Transverse colon (tissue), 4 donors: ENCODE data around the gene FOXP4. TPM values are rescaled to one million over a fixed set of nuclear protein-coding genes. Genes with fewer than 3 reads are reported as not detected.

ENCODE experiments used
- DNase-seq: peaks from one replicate; pipeline ENCODE4 v3.0.0-alpha.2; 2019
- H3K27ac ChIP-seq, 4 donors: fragments of 200-600 bp; sonication (generic); 2 replicates each; pipeline ENCODE4 v1.5.1; 2016 to 2018; ENCODE audit warnings: inconsistent platforms in 4 of 4
- H3K27me3 ChIP-seq: fragments of 200-600 bp; sonication (generic); 2 replicates; pipeline ENCODE4 v1.5.1; 2017; ENCODE audit warnings: inconsistent platforms
- H3K36me3 ChIP-seq, 4 donors: fragments of 200-600 bp; sonication (generic); 2 replicates each; pipeline ENCODE4 v1.5.1; 2017 to 2019; ENCODE audit warnings: inconsistent platforms in 4 of 4
- H3K4me1 ChIP-seq, 4 donors: fragments of 200-600 bp; sonication (generic); 2 replicates each; pipeline ENCODE4 v1.5.1; 2017 to 2020; ENCODE audit warnings: inconsistent platforms in 4 of 4
- H3K4me3 ChIP-seq, 4 donors: fragments of 200-600 bp; sonication (generic); 1 replicate in 1 of 4; 2 replicates in 3 of 4; pipeline versions ENCODE4 v1.5.1 to v1.6.1; 2017 to 2019; ENCODE audit warnings: inconsistent platforms in 4 of 4
- H3K9me3 ChIP-seq, 2 donors: fragments of 200-600 bp; sonication (generic); 2 replicates each; pipeline ENCODE4 v1.5.1; 2017 to 2019; ENCODE audit warnings: inconsistent platforms in 2 of 2
- CTCF ChIP-seq, 5 experiments: fragments of 200-600 bp in 3 of 5; fragments of 450-650 bp in 2 of 5; sonication (generic) in 3 of 5; IDR thresholded peaks; 1 replicate in 2 of 5; 2 replicates in 3 of 5; pipeline ENCODE4 v1.5.1; 2016 to 2017; ENCODE audit warnings: antibody characterized with exemption in 5 of 5, inconsistent platforms in 3 of 5, mild to moderate bottlenecking in 2 of 5, moderate library complexity in 1 of 5
- EP300 ChIP-seq: sonication (generic); formaldehyde crosslinking; IDR thresholded peaks from one replicate; pipeline ENCODE4 v1.6.1; 2017; ENCODE audit warnings: antibody characterized with exemption, low read depth
- POLR2A ChIP-seq: fragments of 450-650 bp; IDR thresholded peaks from one replicate; pipeline ENCODE4 v1.6.1; 2016; ENCODE audit warnings: antibody characterized with exemption, mild to moderate bottlenecking, moderate library complexity
- POLR2AphosphoS5 ChIP-seq, 3 donors: sonication (generic); formaldehyde crosslinking; IDR thresholded peaks; one replicate each; pipeline ENCODE4 v1.6.1; 2016; ENCODE audit warnings: antibody characterized with exemption in 3 of 3
- WGBS, 2 donors: methylation state at CpG; one replicate each; pipeline ENCODE4 v1.1.5; 2018; ENCODE audit warnings: low coverage in 1 of 2; 5-methylcytosine and 5-hydroxymethylcytosine counted together
- in situ Hi-C, 4 donors: fragments of 200-750 bp; cut with MboI; loops; one replicate each; pipeline versions ENCODE4 v1.15.0 to v1.15.1; 2017; ENCODE audit warnings: low sequenced_read_pairs in 3 of 4, low pct_ligation_motif_present in 1 of 4, low pct_unique_long_range_greater_than_20kb in 1 of 4
- intact Hi-C: fragments of 100-400 bp; cut with DNase I; formaldehyde crosslinking; loops from one replicate; pipeline ENCODE4 v1.15.1; 2023; ENCODE audit warnings: low total_unique reads
- total RNA-seq, 4 donors: library from RNA; depleted of rRNA; stranded (reverse); fragments of >200 nt; gene quantifications; one replicate each; pipeline ENCODE4 v1.1.0, GENCODE V29; 2016

FOXP4 gene
- total RNA-seq, 4 donors from 2014 or later: 13.8 to 45.6 (median 17.2) TPM

- H3K36me3 ChIP-seq: peaks cover 0 to 5% (median 0%) of the 10 kb centered on the region in 4 donors
- H3K27ac ChIP-seq: no peak overlapping the region
- H3K9me3 ChIP-seq: no peaks in the 10 kb centered on the region
- no peak for DNase-seq
- intact Hi-C loops: loop anchor here (5.0 kb wide), 1 partner anchor 233 kb away; no protein-coding TSS in a partner anchor
- H3K4me1 ChIP-seq: peaks cover 16 to 20% (median 18%) of the 10 kb centered on the region in 4 donors
- in situ Hi-C loops: loop anchor here (5.0 to 25.0 kb wide), 8 partner anchors 75 to 235 kb away; no protein-coding TSS in a partner anchor
- WGBS, 2 donors: 66 to 89% methylated on average over 3 to 14 of the region's 14 CpGs
- no peaks in the 10 kb centered on the region for H3K27me3 ChIP-seq
- no peak overlapping the region for H3K4me3 ChIP-seq
- no peak for TF ChIP-seq POLR2AphosphoS5 (IDR thresholded peaks at IDR 0.05)
- TF ChIP-seq EP300: no peak
Measured at GRCh38 chr6:41599852-41600445, 53.8 kb downstream of the FOXP4 start.

- no peak for DNase-seq
- H3K36me3 ChIP-seq: peaks cover 0 to 5% (median 0%) of the 10 kb centered on the region in 4 donors
Measured at GRCh38 chr6:41600499-41601247, 54.5 kb downstream of the FOXP4 start.

GRCh38 chr6:41601248-41601549 lies 55.0 kb downstream of the FOXP4 start:
- DNase-seq: no peak
- no peaks in the 10 kb centered on the region for H3K27me3 ChIP-seq
- no peaks in the 10 kb centered on the region for H3K9me3 ChIP-seq
- H3K4me3 ChIP-seq: no peak overlapping the region
- TF ChIP-seq CTCF (IDR thresholded peaks at IDR 0.05): no peak
- 93 to 100% methylated on average over 2 to 6 of the region's 6 CpGs for WGBS, 2 donors
- intact Hi-C loops (loop anchor here (5.0 kb wide), 1 partner anchor 234 kb away; no protein-coding TSS in a partner anchor), in situ Hi-C loops (loop anchor here in 2 of 4 donors (5.0 to 10.0 kb wide), 2 partner anchors 84 to 86 kb away; no protein-coding TSS in a partner anchor)
- peak overlapping the region in 2 of 4 donors; percentile 60 to 75 for H3K27ac ChIP-seq
- H3K36me3 ChIP-seq: peaks cover 0 to 5% (median 0%) of the 10 kb centered on the region in 4 donors
- peaks cover 16 to 20% (median 18%) of the 10 kb centered on the region in 4 donors for H3K4me1 ChIP-seq

More at GRCh38 chr6:41600499-41601247, 54.5 kb downstream of the FOXP4 start:
- no peaks in the 10 kb centered on the region for H3K9me3 ChIP-seq
- peaks cover 16 to 20% (median 18%) of the 10 kb centered on the region in 4 donors for H3K4me1 ChIP-seq
- intact Hi-C loops (loop anchor here (5.0 kb wide), 1 partner anchor 233 kb away; no protein-coding TSS in a partner anchor), in situ Hi-C loops (loop anchor here in 2 of 4 donors (5.0 to 10.0 kb wide), 2 partner anchors 84 to 87 kb away; no protein-coding TSS in a partner anchor)
- H3K27me3 ChIP-seq: no peaks in the 10 kb centered on the region
- WGBS, 2 donors: 85% methylated on average over 22 of the region's 22 CpGs; no CpG with 5 or more reads in 1 of the 2 donors
- H3K4me3 ChIP-seq: no peak overlapping the region
- H3K27ac ChIP-seq: no peak overlapping the region
- TF ChIP-seq CTCF (IDR thresholded peaks at IDR 0.05) (no peak), POLR2A (no peak), POLR2AphosphoS5 (IDR thresholded peaks at IDR 0.05) (no peak), EP300 (no peak)

- intact Hi-C loops (loop anchor here (5.0 kb wide), 1 partner anchor 235 kb away; no protein-coding TSS in a partner anchor), in situ Hi-C loops (loop anchor here in 2 of 4 donors (5.0 to 10.0 kb wide), 2 partner anchors 82 to 85 kb away; no protein-coding TSS in a partner anchor)
- Histone ChIP-seq H3K27me3 (no peaks in the 10 kb centered on the region), H3K9me3 (no peaks in the 10 kb centered on the region), H3K4me3 (no peak overlapping the region), H3K36me3 (no peaks in the 10 kb centered on the region), H3K4me1 (peaks cover 16 to 20% (median 18%) of the 10 kb centered on the region in 4 donors), H3K27ac (peak overlapping the region in 3 of 4 donors; percentile 49 to 75 (median 60))
- TF ChIP-seq POLR2AphosphoS5 (IDR thresholded peaks at IDR 0.05): no peak
- no peak for TF ChIP-seq POLR2A
- no peak for TF ChIP-seq CTCF (IDR thresholded peaks at IDR 0.05)
- no peak for TF ChIP-seq EP300
- WGBS, 2 donors: 43 to 47% methylated on average over 3 to 4 of the region's 4 CpGs
- DNase-seq: no peak
Measured at GRCh38 chr6:41602422-41602743, 56.2 kb downstream of the FOXP4 start.
